BJ (cell line): ENCODE results near the gene DMXL2. TPM values are rescaled to one million over a fixed set of nuclear protein-coding genes. Genes with fewer than 3 reads are reported as not detected.
"Not testable (repeated sequence)": the region's sequence is repeated elsewhere in the genome, so short reads cannot be mapped to it uniquely, and the experiment has no call there.

Experiments used
- CTCF ChIA-PET: fragments of 350-600 bp; formaldehyde crosslinking; extraction: SDS; loops from one replicate; lab custom pipeline; 2021; ENCODE audit warnings: antibody characterized with exemption, inconsistent platforms; lab: Yijun Ruan, JAX
- POLR2A ChIA-PET: fragments of 300-600 bp; sonication (Branson Sonifier 250); formaldehyde crosslinking; extraction: SDS; loops from one replicate; lab custom pipeline; 2021; ENCODE audit warnings: antibody characterized with exemption; lab: Charles Lee
- DNase-seq: peaks from one replicate; pipeline ENCODE4 v3.0.0-alpha.2; 2011; ENCODE audit warnings: low read depth
- H3K27me3 ChIP-seq: 2 replicates; pipeline ENCODE4 v1.6.0; 2011; ENCODE audit warnings: low read length; ENCODE audit not compliant: control insufficient read depth, insufficient read depth
- H3K36me3 ChIP-seq: 2 replicates; pipeline ENCODE4 v1.5.1; 2011; ENCODE audit warnings: low read length; ENCODE audit not compliant: control insufficient read depth, insufficient read depth
- H3K4me3 ChIP-seq: 2 replicates; pipeline ENCODE4 v1.5.1; 2011; ENCODE audit warnings: low read depth, mild to moderate bottlenecking, control low read depth, low read length
- polyA plus RNA-seq: library from polyadenylated mRNA; depleted of rRNA; stranded (reverse); fragments of >200 nt; gene quantifications from 2 replicates; pipeline ENCODE4 v1.2.3, GENCODE V29; 2011
- TF ChIP-seq, protein P1 (sequence below): IDR thresholded peaks from 2 replicates; pipeline ENCODE4 v1.5.1; 2011; ENCODE audit warnings: low read depth, mild to moderate bottlenecking, control low read depth, inconsistent platforms, low read length, moderate library complexity; ENCODE audit not compliant: insufficient read depth

DMXL2 gene
- polyA plus RNA-seq, 1 experiment: 3.8 TPM

DNA sequence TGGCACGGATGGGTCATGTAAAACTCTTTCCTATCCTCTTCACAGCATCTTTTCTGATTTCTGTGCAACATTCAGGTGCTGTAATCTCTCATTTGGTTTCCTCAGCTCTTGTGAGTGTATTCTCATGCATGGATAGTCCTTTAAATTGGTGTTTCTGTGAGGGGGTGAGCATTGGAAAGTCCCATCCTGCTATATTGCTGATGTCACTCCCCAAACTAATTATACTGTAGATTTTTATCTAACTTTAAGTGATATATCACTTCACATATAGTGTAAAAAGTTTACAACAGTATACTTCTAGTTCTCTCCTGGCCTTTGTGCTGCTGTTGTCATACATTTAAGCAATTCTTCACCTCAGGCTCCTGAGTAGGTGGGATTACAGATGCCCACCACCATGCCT is 178.5 kb downstream of the DMXL2 start:
- Histone ChIP-seq H3K4me3 (no peak overlapping the region), H3K36me3 (peaks cover 2% of the 10 kb centered on the region; the same call in 1 of the 2 replicates), H3K27me3 (no peaks in the 10 kb centered on the region)
- CTCF ChIA-PET: interaction anchor here (1.7 kb wide), 1 partner anchor 9 kb away, joined by 3 read pairs; no protein-coding TSS in a partner anchor
- TF ChIP-seq, protein P1, sequence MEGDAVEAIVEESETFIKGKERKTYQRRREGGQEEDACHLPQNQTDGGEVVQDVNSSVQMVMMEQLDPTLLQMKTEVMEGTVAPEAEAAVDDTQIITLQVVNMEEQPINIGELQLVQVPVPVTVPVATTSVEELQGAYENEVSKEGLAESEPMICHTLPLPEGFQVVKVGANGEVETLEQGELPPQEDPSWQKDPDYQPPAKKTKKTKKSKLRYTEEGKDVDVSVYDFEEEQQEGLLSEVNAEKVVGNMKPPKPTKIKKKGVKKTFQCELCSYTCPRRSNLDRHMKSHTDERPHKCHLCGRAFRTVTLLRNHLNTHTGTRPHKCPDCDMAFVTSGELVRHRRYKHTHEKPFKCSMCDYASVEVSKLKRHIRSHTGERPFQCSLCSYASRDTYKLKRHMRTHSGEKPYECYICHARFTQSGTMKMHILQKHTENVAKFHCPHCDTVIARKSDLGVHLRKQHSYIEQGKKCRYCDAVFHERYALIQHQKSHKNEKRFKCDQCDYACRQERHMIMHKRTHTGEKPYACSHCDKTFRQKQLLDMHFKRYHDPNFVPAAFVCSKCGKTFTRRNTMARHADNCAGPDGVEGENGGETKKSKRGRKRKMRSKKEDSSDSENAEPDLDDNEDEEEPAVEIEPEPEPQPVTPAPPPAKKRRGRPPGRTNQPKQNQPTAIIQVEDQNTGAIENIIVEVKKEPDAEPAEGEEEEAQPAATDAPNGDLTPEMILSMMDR: no peak
- POLR2A ChIA-PET: no interaction called here
- no peak for DNase-seq

DNA sequence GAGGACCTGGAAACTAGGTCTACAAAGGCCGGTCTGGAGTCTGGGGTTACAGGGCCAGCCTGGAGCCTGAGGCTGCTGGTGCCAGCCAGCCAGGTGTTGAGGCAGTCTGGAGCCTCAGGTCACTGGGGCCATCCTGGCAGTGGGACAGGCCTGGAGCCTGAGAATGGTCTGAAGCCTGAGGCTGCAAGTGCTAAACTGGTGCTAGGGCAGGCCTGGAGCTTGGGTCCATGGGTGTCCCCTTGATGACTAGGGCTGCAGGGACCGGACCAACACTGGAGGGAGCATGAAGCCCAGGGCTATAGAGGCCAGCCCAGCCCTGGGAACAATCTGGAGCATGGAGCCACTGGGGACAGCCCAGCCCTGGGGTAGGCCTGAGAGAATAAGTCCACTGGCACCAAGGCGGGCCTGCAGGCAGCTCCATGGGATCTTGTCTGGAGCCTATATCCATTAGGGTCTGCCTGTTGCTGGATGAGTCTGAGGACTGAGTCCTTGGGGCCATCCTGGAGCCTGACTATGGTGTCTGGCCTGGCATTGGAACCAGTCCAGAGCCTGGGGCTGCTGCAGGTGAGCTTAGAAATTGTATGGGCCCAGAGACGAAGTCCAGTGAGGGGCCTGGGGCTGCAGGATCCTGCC is 179.2 kb downstream of the DMXL2 start:
- ChIA-PET CTCF (interaction anchor here (1.7 kb wide), 1 partner anchor 9 kb away, joined by 3 read pairs; no protein-coding TSS in a partner anchor), POLR2A (no interaction called here)
- Histone ChIP-seq H3K27me3 (no peaks in the 10 kb centered on the region), H3K4me3 (no peak overlapping the region), H3K36me3 (no peaks in the 10 kb centered on the region)
- no peak for DNase-seq
- TF ChIP-seq, protein P1: no peak

DNA sequence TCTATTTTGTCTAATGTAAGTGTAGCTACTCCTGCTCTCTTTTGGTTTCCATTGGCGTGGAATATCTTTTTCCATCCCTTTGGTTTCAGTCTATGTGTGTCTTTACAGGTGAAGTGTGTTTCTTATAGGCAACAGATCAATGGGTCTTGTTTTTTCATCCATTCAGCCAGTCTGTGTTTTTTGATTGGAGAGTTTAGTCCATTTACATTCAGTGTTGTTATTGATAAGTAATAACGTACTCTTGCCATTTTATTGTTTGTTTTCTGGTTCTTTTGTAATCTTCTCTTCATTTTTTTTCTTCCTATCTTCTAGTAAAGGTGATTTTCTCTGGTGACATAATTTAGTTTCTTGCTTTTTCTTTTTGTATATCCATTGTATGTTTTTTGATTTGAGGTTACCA is 184.0 kb downstream of the DMXL2 start:
- Histone ChIP-seq H3K36me3 (no peaks in the 10 kb centered on the region), H3K4me3 (no peak overlapping the region), H3K27me3 (no peaks in the 10 kb centered on the region)
- ChIA-PET POLR2A (no interaction called here), CTCF (no interaction called here)
- TF ChIP-seq, protein P1: no peak
- no peak for DNase-seq

DNA sequence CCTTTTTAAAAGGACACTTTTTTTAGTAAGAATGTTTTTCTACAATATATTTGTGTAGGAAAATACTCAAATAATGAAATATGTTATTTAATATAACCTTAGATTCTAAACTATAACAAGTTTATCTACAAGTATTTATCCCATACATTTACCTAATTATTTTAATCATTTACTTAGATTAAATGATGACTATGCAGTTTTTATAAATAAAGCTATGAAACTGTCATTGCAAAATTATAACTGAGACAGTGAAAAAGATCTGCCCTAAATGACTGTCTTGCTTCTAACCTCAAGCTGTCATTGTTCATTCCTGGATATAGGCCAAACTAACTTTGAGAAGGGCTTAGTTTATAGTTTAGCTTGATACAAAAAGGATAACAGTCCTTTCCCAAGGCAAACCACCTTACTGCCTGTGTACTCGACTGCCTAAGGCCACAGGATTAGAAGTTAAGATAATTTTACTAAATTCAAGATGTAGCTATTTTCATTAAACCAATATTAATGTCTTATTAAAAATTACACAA is 197.0 kb downstream of the DMXL2 start:
- Histone ChIP-seq H3K27me3 (no peaks in the 10 kb centered on the region), H3K4me3 (no peak overlapping the region), H3K36me3 (no peaks in the 10 kb centered on the region)
- TF ChIP-seq, protein P1: no peak
- CTCF ChIA-PET: interaction anchor here (1.1 to 1.2 kb wide), 2 partner anchors 12 to 13 kb away, joined by 3 read pairs; no protein-coding TSS in a partner anchor
- no peak for DNase-seq
- POLR2A ChIA-PET: no interaction called here

DNA sequence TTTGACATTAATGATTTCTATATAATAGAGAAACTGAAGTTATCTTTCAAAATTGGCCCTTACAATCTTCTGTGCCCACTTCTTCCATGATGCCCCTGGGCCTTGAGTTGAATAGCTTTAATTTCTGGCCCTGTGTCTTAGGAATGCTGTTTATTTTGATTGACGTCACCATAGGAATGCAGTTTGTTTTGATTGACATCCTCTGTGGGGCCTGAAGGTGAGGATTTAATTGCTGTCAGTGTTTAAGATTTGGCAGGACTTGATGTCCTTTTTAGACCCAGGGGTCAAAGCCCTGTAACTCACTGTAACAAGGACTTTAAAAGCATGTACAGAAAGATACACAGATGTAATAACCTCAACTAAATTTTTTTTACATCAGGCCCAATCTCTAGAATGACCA is 197.8 kb downstream of the DMXL2 start:
- ChIA-PET POLR2A (no interaction called here), CTCF (interaction anchor here (1.4 kb wide), 1 partner anchor 23 kb away, joined by 4 read pairs; no protein-coding TSS in a partner anchor)
- DNase-seq: no peak
- H3K4me3 ChIP-seq: no peak overlapping the region
- no peaks in the 10 kb centered on the region for H3K36me3 ChIP-seq
- TF ChIP-seq, protein P1: no peak
- H3K27me3 ChIP-seq: no peaks in the 10 kb centered on the region

DNA sequence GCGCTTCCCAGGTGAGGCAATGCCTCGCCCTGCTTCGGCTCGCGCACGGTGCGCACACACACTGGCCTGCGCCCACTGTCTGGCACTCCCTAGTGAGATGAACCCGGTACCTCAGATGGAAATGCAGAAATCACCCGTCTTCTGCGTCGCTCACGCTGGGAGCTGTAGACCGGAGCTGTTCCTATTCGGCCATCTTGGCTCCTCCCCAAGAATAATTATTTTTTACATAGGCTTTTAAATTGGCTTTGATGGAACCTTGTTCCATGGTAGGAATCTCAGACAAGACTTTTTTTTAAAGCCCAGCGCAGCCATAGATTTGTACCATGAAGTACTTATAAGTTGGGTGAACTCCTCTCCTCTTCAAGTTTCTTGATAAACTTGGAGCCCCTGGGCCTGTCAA is 199.5 kb downstream of the DMXL2 start:
- POLR2A ChIA-PET, H3K27me3 ChIP-seq, H3K36me3 ChIP-seq, H3K4me3 ChIP-seq, DNase-seq, CTCF ChIA-PET: not testable (repeated sequence)
